Head of caudate nucleus (tissue), 42 donors: ENCODE results near the gene SPTLC3.
"Not testable (repeated sequence)": the region's sequence is repeated elsewhere in the genome, so short reads cannot be mapped to it uniquely, and the experiment has no call there.

Experiments used
- DNase-seq, 42 donors: peaks; one replicate each; pipeline versions ENCODE4 v3.0.0 to v3.0.0-alpha.2; 2020 to 2021; ENCODE audit warnings: mixed read lengths in 7 of 42
- intact Hi-C: fragments of 100-400 bp; cut with DNase I; formaldehyde crosslinking; loops from one replicate; pipeline ENCODE4 v1.15.0; 2022

The SPTLC3 gene

DNA sequence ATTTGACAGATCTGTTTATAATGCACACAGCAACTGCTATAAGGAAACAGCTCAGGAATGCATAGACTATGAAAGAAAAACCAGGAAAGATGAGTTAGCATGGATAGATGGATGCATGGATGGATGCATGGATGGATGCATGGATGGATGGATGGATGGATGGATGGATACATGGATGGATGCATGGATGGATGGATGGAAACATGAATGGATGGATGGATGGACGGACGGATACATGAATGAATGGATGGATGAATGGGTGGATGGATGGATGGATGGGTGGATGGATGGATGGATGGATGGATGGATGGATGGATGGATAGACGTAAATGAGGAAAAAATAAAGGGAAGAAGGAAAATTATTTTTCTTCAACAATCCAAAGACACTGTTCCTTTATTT lies 29.1 kb upstream of the SPTLC3 start:
- not testable (repeated sequence) for DNase-seq
- intact Hi-C loops: loop anchor here (10.0 kb wide), 1 partner anchor 125 kb away; no protein-coding TSS in a partner anchor

DNA sequence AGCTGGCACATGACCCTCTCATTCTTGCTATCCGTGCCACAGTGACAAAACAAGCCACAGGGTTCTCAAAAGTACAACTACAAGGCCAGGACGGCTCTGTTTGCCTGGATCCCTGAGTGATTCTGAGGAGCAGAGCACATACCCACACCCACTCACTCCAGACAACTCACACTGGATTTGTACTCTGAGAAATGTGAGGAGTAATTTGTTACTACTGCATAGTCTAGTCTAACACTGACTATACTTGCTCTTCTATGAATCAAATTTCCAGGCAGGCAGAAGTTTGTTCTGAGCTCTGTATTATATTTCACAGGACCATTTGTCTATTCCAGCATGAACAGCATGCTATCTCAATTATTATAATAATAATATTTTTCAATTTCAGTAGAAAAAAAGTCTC lies 26.7 kb upstream of the SPTLC3 start:
- no peak for DNase-seq
- intact Hi-C loops: no loop called here

DNA sequence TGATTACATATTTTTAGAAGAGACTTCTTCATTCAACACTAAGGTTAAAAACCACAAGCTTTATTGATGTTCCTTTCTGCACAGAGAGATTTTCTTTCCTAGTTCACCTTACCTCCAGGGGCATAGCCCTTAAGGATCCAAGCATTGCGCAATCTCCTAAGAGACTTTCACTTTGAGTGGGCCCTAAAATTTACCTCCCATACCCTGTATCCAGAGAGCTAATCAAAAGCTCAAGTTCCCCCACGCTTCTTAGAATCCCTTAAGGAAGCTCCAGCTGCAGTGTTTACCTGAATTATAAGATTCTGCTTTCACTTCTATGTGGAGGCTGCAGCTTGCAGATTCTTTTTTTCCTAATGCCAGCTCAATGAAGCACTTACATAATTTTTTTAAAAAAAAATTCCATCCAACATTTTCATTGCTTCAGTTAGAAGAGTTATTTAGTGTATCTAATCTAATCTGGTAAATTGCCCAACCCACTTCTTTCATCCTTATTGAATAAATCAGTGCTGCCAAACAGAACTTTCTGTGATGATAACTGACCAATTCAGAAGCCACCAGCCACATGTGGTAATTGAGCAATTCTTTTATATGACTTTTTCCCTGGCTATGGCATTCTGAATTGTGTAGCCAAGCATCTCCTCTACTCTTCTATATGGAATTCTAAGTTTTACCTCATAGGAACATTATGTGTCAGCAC lies 24.6 kb upstream of the SPTLC3 start:
- peak in 11 of 42 donors; percentile 13 to 57 (median 17) for DNase-seq
- intact Hi-C loops: no loop called here

DNA sequence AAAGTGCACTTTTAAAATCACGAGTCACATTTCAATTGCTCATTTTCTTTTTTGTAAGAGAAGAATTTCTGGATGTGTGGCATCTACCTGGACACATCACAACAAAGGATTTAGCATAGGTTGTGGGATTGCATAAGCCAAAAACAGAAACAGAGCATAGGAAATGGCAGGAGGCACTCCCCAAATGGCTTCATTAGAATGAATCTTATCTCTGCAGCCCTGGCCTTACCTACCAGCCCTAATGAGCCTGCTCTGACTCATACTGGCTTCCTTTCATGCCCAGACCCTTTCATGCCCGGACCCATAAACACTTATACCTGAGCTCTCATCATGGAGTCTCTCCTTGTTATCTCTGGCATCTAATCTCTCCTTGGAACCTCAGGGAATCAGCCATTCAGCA lies 23.9 kb upstream of the SPTLC3 start:
- intact Hi-C loops: no loop called here
- DNase-seq: no peak

DNA sequence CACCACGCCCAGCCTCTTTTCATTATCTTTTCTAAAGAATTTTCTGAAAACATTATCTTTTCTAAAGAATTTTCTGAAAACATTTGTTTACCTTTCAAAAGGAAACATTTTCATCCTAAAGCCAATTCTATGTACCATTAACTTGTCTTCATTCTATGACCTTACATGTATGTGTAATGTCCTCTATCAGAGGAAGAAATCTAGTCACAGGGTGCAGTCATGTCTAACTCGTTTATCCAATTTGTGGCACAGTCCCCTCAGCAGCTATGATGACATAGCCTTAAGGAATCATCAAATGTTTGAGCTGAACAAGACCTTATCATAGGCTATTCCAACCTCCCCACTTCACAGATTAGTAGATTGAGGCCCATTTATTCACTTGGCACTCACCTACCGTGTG lies 21.5 kb upstream of the SPTLC3 start:
- intact Hi-C loops: no loop called here
- no peak for DNase-seq

DNA sequence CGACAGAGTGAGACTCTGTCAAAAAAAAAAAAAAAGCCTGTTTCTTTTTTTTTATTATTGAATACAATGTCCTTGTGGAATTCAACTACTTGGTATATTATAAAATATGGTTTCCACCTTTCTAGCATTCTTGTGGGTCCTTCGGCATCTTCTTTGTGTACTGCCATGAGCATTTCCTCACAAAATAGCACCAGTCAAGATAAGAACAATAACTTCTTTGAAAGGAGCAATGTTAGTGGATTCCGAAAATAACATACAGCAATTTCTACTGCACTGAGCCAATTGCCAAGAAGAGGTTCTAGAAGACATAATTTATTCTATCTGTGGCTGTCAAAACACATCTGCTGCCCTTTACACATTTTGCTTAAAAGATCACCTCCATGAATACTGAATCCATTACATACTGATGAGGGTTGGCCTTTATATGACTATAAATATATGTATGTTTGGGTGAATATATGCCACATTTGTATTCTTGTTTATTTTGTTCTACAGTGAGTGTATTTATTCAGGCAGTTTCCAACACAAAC lies 19.1 kb upstream of the SPTLC3 start:
- no peak for DNase-seq
- intact Hi-C loops: no loop called here

DNA sequence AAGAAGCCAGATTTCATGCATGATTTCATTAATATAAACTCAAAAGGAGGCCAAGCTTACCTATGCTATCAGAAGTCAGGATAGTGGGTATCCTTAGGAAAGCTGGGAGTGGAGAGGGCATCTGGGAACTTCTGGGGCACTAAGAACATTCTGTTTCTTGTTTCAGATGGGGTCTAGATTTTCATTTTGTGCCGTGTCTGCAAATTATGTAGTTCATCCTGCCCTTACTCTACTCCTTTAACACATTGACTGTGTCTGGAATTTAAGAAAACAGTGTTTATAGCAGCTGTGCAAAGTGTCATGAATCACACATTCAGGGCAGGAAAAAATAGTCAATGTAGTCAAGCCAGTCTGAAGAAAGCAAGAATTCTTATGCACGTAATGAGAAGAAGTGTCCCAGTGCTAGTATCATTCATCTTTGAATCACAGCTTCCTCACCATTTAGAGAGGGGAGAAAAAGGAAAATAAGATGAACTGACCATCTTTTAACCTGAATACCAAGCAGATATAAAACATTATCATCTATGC lies 11.6 kb upstream of the SPTLC3 start:
- intact Hi-C loops: no loop called here
- DNase-seq: no peak

DNA sequence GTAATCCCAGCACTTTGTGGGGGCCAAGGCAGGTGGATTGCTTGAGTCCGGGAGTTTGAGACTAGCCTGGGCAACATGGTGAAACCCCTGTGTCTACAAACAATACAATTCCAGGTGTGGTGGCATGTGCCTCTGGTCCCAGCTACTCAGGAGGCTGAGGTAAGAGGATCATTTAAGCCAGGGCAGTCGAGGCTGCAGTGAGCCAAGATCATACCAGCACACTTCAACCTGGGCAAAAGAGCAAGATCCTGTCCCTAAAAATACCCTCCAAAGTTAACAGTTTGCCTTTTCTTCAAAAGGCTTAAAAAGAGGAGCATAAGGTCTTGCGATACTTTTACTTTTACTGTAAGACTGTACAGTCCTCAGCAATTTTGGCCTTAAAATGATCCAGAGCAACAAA lies 10.7 kb upstream of the SPTLC3 start:
- no peak for DNase-seq
- intact Hi-C loops: no loop called here

DNA sequence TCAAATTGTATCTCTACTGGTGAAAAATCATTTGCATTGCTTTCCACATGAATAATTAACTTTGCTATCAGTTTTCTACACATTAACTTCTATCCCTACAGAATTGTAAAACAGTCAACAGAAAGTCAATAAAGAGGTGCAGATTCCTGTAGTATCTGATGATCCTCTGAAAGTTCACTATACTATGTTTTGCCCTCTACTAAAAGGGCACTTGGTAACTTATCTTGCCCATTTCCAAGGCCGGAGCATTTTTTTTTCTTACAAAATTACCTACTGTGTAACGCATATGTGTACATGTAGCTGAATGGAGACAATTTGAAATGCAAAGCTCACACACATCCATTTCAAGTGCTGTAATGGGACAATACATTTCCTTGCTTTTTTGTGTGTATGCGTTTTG lies 9.6 kb upstream of the SPTLC3 start:
- intact Hi-C loops: no loop called here
- no peak for DNase-seq

DNA sequence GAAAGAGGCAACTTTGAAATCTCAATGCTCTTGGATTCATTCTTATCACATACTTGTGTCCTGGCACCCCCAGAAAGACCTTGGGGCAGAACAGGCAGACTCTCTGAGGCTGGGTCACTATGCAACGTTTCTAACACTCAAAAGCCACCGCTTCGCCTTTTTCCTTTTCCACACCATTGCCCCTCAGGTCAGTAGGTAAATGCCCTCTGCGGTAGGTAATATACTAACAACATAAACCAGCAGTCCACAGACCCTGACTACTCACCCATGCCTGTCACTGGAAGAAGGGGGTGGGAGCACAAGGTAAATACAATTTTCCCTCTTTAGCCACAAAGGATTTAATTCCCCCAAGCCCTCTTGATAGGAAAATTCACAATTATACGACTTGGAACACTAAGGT lies 6.5 kb upstream of the SPTLC3 start:
- no peak for DNase-seq
- intact Hi-C loops: no loop called here

DNA sequence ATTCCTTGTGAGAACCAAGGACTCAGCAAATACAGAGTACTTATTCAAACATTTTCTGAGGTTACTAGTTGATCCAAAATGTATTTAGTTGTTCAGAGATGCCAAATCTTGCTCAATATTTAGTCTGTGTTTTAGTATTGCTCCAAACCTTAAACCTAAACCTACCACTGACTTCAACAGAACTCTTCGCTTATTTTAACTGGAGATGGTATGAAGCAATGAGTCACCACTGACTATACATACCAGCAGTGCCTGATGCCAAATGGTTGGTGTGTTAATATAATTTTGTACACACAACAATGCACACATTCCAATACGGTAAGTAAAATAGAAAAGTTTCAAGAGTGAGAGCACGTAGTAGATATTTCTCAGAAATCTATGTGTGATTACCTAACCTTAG lies 1.9 kb upstream of the SPTLC3 start:
- DNase-seq: no peak
- intact Hi-C loops: no loop called here

DNA sequence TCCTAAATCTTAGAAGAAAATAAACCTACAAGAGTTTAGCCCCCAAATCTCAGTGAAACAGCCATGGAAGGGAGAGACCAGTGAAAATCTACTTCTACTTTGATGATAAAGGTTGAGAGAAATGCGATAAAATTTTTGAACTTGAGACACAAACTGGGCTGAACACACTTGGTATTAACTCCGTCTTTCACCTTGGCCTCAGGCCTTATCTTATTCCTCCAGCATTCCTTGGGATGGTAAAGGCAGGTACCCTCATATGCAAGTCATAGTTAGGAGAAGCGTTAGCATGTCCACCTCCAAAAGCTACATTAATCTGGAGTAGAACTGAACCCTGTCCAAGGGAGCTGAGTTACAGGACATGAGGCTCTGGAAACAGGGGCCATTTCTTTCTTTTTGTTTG lies 1.2 kb upstream of the SPTLC3 start:
- no peak for DNase-seq
- intact Hi-C loops: no loop called here

DNA sequence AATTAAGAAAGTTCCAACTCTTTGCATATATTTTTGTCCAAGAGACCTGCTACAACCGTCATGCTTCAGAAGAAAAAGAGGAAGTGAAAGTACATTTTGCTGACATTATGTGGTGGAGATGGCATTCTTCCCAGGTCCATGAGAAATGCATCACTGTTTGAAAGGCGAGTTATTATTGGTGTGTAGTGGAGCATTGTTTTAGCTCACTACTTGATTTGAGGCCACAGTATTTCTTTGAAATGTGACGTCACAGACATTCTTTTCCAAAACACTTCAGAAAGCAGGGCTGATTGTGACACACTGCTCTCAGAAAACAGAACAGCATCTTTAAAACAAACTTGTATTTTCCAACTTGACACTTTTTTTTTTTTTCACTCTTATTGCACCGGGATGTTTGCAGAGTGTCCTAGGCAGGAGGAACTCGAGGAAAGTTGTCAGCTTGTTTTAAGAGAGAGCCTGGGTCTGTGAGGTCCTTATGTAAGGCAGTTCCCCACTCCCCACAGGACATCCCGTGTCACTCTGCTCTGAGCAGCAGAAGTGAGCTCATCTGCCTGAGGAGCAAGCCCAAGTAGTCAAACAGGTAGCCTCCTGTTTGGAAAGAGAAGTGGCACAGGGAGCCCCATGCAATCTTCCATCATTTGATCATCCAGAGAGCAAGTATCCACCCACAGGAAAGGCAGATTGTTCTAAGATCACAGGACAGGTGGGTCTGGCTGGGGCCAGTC lies 1.1 kb downstream of the SPTLC3 start:
- peak in 5 of 42 donors; percentile 4 to 62 (median 24) for DNase-seq
- intact Hi-C loops: no loop called here

DNA sequence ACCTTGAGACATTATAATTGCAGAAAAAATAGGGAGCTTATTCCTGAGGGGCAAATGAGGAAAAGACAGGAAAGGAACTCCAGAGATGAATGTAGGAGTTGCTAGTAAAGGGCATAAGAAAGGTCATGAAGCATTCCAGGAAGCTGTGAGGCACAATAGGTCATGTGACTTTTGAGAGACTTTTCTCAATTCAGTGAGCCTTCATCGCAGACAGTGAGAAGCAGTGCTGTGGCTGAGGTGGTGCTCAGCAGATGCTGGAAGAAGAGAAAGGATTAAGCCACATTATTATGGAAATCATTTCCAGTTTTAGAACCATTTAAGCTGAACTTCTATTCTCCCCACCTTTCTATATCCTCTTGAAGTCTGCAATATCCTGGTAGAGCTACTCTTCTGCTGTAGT lies 4.1 kb downstream of the SPTLC3 start:
- DNase-seq: no peak
- intact Hi-C loops: no loop called here

DNA sequence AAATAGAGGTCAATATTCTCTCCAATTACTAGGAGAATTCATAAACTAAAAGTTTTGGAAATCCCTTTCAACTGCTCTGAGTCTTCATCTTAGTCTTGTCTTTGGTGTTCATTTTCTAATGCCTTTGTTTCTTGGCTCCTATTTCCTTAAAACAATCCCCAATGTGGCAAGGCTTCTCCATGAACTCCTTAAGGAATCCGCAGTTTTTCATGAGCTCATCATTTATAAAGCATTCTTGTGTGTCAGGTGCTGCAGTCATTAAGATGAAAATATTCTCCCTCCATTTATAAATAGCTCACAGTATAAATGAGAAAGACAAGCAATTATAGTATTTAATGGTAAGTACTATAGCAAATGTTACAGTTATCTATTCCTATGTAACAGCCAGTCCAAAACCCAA lies 4.6 kb downstream of the SPTLC3 start:
- intact Hi-C loops: no loop called here
- no peak for DNase-seq

DNA sequence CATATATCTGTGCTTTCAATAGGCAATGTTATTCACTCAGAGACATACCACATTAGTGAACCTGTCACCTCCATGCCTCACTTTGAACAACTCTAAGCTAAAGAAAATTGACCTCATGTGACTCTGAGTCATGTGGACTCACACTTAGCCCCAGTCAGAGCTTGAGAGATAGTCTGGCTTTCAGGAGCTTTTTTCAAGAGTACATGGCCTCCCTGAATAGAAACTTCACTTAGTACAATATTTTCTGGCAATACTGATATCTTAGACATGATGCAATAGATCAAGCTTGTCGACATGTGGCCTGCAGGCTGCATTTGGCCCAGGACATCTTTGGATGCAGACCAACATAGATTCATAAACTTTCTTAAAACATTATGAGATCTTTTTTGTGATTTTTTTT lies 8.5 kb downstream of the SPTLC3 start:
- no peak for DNase-seq
- intact Hi-C loops: no loop called here

DNA sequence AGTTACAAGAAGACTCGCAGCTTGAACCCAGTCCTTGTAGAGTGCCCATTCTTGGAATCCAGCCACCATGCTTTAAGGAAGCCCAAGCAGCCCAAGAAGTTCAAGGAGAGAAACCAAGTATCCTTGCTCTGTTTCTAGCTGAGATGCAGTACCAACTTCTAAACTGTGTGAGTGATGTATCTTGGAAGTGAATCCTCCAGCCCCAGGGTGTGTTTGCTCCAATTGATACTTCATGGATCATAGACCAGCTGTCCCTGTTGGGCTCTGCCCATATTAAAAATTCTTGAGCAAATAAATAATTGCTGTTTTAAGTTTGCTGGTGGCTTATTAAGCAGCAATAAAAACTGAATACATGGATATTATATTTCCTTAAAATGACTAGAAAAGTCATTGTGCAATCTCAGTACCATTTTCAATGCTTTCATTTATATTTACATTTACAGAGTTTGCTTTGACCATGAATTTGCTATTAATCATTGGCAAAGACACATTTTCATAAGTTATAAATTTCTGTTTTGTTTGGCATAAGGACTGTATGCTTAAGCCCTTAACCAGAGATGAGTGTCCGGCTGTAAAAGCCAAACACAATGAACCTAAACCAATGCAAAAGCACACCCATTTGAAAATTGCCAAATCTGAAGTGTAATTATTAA lies 9.2 kb downstream of the SPTLC3 start:
- no peak for DNase-seq
- intact Hi-C loops: no loop called here

DNA sequence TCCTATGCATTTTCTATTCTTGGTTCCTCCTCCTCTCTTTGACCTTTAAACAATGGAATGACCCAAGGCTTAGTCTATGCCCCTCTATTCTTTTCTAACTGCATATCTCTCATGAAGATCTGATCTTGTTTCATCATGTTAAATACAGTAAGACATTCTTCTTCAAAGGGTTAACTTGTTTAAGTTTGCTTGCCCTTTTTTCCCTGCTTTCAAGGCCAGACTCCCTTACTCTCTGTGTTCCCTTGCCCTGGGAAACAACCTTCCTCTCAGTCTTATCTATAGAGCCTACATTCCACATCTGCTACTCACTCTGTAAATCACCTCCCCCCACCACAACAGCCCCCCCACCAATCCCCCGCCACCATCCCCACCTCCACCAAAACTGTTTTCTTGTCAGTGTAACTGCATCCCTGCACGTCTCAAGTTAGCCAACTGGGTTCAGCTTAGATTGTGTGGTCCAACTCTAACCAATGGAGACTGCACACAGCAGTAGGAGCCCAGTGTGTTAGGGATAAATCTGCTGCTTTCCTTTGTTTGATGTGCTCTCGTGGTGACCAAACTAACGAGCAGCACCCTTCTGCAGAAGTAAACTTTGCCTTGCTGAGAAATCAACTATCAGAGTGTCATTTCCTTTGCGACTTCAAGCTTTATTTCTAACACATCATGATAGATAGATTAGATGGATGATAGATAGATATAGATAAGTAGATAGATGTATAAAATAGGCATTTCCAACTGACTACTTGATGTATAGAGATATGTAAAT lies 12.6 kb downstream of the SPTLC3 start:
- DNase-seq: no peak
- intact Hi-C loops: no loop called here

DNA sequence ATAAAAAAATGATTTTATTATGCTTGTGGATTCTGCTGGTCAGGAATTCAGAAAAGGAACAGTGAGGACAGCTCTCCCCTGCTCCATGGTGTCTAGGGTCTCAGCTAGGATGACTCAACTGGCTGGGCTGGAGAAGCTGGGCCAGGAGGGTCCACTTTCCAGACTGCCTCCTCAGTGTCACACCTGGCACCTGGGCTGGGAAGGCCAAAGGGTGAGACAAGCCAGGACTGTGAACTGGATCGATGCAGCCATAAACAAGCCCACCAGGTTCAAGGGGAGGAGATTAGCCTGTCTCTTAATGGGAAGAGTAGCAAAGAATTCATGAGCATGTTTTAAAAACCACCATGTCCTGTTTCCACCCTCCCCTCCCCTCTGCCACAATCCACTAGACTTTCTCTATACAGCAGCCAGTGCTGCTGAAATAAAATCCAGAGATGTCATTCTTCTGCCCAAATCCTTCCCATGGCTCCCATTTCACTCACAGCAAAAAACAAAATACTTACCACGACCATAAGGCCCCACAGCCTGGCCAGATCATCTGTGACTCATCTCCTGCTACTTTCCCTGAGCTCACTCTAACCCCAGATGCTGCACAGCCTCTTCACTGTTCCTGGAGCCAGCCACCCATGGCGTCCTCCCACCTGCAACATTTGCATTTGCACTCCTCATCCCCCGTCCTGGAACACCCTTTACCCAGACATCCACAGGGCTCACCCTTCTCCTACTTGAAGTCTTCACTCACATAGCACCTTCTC lies 13.8 kb downstream of the SPTLC3 start:
- intact Hi-C loops: no loop called here
- DNase-seq: peak in 41 of 42 donors; percentile 26 to 93 (median 69)
